HG03575 (cell line): ENCODE data around the gene SMIM22.

ENCODE experiments used
- ATAC-seq: cut with Tn5 transposase; IDR thresholded peaks from one replicate; pipeline ENCODE4 v1.9.1; 2021; ENCODE audit not compliant: unreplicated experiment, insufficient number of reproducible peaks, low FRiP score; ENCODE audit errors: extremely low read depth

SMIM22 gene

DNA sequence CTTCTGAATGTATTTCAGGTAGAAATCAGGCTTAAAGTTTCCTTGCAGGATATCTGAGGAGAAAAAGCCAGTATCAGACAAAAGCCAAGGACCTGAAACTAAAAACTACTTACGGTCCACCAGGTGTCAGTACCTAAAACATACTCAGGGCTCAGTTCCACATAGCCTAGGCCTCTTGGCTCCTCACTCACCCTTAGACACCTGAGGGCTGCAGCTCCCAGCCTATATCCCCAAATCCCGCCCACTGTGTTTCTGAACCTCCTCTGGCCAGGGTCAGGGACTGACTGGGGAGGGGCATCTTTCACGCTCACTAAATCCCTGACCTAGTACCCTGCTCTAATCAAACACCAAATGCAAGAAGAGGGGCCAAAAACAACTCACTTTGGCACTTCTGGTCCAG lies 16.1 kb downstream of the SMIM22 start:
- ATAC-seq: no peak

DNA sequence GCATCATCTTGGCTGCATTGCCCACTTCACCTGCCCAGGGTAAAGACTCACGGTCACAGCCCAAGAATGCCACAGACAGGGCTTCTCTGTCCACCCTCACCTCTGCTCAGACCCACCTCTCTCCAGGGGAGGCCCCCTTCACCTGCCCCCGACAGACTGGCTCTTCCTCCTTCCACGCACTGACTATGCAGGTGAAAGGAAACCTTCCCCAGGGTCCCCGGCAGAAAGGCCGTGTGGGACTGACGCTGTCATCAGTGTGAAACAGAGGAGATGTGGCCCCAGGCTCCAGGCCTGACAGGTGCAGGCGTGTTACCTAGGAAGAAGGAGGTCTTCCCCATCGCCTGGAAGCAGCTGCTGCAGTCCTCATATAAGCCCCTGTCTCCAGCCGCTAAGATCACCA lies 16.6 kb downstream of the SMIM22 start:
- ATAC-seq: no peak

DNA sequence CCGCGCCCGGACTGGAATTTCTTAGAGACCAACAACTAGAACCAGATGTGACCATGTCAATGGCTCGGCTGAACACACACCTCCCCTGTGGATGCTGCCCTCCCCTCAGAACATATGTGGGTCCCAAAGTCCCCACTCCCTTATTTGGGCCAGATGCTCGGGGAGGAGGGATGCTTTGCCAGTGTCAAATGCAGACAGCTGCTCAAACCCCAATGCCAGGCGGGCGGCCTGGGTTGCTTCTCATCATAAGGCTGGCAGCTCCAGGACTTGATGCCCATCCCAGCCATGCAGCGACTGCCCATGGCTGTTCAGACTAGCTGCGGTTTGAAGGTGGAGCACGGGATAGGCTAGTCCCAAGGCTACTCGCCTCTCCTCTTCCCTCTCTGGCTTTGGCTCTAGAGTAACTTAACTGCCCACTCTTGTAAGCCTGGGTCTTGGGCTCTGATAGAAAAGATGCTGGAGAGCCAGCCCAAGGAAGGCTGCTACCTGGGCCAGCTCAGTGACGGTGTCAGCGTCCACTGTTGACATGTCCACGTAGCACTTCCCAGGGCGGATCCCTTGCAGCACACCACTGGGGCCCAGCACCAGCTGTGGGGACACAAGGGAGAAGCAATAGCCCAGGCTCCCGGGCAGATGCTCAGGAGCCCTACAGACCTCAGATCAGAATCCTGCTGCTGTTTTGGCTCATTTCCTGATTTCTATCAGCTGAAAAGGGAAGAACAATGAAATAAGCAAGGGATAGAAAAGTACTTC lies 18.3 kb downstream of the SMIM22 start:
- no peak for ATAC-seq

DNA sequence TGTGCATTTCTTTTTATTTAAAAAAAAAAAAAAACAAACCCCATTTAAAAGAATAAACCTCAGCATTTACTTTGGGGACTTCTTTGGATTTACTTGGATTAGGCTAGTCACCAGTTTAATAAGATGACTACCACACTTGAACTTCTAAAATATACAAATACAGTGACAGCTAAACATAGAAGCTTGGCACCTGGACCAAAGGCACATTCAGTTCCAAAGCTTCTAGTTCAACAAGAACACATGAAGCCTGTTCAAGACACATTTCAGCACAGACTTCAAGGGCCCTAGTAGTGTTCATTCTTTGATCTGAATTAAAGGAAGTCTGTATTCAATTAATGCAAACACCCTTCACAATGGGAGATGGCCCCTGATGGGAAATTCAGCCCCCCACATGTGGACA lies 18.9 kb downstream of the SMIM22 start:
- no peak for ATAC-seq

DNA sequence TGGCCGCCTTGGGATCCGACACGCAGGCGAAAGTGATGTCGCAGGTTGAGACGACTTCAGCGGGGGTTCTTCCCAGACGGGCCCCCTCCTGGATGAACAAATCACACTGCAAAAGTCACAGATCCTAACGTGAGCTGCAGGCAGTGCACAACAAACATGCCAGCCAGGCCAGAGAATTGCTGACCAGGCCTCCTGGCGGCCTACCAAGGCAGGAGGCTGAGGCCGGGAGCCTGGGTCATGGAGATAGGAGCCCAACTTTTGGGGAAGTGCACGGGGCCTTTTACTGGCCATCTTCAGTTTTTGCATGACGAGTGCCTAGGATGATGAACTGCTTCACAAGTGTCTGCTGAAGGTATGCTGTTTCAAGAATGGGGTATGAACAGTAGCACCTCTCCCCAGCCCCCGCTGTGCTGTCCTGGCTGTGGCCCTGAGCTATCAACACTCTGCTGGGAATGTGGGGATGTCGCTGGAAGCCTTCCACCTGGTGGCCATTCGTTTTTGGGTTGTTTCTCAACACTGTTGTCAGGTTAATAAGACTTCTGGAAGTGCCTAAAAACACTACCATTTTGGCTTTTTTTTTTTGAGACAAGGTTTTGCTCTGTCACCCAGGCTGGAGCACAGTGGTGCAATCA lies 19.5 kb downstream of the SMIM22 start:
- ATAC-seq: no peak

DNA sequence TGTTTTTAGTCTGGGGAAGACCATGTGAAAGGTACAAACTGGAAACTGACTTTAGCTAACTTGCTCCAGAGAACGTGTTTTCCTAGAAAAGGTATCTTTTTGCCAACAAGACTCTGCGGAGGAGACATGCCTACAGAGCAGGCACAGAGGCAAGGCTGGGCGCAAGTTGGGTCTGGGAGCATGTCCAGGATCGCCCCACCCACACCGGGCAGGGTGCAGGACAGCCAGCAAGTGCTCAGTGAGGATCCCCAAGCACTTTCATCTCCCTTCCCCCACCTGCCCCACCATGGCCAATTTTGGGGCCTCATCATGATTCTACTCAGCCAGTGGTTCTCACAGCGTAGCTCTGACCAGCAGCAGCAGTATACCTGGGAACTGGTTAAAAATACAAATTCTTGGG lies 25.5 kb downstream of the SMIM22 start:
- ATAC-seq: no peak

DNA sequence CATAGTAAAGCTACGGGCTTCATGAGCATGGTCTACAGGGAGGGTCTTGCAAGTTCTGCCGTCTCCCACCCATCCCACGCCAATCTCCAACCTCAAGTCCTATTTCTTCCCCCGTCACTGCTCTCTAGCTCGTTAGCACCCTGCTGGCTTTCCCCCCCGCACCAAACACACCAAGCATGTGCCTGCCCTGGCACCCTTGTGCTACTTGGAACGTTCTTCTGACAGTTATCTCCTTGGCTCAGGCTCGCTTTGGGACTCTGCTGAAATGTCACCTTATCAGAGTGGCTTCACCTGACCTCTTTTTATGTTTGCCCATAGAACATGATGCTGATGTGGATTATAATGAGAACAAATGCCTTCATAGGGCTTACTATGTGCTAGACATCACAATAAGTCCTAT lies 30.0 kb downstream of the SMIM22 start:
- ATAC-seq: no peak

DNA sequence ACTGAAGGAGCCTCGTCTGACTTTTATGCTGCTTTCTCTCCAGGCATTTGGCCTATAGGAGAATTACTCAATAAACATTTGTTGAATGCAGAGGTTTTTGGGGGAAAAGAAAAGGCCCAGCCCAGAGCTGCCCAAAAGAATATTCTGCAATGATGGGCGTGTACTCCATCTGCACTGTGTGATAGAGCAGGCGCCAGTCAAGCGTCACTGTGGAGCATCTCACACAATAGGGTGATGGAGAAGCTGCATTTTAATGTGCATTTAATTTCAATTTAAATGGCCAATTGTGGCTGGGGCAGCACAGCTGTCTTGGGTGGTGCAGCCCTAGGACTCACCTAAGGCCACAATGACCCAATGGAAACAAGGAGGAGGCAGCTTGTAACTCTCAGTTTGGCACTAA lies 31.4 kb downstream of the SMIM22 start:
- ATAC-seq: no peak

DNA sequence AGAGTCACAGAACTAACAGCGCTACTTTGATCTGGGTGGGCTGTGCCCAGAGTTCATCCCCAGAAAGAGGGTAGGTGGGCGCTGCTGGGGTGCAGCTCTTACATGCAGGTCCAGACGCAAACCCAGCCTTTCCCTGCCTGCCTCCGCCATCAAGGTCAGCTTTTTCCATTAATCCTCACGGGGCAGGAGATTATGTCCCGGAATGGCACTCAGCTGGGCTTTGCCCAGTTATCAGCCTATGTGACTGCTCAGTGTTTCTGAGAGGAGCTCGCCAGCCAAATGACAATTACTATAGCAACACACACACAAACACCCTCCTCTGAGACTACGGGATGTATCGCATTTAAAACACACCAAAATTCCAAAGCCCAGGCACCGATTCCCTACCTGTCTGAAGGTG lies 31.8 kb downstream of the SMIM22 start:
- no peak for ATAC-seq

DNA sequence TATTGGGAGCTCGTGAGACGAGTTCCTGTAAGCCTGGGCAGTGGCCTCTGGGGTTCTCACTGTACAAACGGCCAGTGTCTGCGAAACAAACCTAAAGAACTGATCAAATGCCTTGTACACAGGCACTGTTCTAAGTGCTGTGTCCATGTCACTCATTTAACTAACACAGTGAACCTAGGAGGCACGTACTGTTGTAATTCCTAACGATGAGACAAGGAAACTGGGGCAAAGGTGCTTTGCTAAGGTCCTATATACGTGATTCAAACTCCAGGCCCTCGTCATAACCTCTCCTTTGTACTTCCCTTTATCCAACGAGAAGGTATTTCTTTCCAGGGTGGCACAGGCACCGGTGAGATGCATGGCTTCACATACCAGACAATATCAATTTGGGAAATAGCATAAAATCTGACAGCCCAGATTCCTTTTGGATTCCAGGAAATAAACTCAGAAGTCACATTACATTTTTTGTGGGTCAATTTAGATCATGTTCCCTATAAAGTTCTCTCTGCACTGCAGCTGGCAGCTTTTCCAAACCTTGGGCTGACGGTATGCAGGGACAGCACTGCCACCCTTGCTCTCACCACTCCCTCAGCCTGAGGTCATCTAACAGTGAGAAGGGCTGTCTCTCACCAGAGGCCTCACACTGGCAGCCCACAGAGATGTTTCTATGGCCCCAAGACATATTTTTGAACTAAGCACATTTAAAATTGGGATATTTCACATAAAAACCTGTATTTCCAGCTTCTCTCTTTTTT lies 33.6 kb downstream of the SMIM22 start:
- ATAC-seq: no peak

DNA sequence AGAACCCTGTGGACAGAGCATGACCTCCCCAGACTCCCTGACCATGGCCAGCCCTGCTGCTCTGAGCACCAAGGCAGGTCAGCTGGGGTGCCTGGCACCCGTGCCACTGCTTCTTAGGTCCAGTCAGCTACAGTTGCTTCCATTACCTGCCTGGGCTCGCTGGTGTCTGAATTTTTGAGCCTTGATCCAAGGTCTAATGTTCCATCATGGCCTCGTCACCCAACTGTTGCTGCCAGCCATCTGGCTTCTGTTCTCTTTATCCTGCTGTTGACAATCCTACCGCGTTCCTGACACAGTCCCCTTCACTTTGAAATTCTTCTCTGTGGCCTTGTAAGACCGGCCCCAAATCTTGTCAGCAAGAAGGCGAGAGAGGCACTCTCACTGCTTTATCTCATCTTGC lies 35.2 kb downstream of the SMIM22 start:
- ATAC-seq: no peak

DNA sequence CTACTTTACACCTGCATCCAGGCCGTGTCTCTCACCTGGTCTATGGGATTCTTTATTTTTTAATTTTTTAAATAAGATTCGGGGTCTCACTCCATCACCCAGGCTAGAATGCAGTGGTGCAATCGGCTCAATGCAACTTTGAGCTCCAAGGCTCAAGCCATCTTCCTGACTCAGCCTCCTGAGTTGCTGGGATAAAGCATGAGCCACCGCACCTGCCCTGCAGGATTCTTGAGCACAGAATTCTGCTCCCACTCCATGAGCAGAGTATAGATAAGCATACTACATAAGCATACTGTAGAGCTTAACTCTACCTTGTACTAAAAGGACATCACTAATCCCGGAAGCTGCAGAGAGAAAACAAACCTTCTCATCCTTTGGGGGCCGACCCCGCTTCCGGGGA lies 36.4 kb downstream of the SMIM22 start:
- ATAC-seq: no peak

DNA sequence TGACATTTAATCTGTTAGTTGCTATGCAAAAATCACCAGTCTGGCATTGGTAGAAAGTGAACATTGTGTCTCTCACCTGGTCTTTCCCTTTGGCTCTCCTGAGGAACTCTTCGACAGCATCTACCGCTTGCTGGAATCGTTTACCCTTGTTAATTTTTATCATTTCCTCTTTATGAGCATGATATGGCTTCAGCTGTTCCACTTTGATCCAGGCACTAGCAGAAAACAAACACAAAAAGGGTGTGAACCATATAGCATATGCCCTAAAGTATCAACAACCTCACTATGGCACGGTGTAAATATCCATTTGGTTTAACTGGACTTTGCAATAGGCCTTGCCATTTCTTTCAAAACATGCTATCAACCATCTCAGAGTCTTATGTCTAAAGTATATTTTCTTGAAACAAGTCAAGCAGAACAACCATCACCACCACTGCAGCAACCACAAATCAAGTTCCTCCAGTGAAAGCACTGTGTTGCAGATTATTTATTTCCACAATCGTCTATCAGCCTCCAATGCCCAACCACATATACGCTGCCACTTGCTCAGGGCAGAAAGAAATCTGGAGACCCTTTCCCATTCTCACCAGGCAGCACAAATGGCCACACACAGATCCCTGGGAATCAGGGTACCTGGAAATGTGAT lies 37.7 kb downstream of the SMIM22 start:
- no peak for ATAC-seq

DNA sequence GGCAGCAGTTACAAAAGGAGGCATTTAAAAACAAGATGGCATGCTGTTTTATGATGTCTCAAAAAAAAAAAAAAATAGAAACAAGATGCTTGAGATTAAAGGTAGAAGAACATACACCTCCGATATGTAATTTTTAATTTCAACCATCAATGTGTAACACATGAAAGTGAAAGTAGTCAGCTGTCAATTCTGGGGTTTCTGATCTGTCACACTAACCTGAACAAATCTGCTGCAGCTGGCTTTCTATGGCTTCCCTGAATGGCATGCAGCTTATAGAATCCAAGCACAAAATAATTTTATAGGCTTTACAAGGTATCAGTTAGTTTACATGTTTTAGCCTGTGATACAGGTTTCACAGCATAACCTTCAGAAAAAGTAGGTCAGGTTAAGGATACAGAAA lies 38.4 kb downstream of the SMIM22 start:
- no peak for ATAC-seq

DNA sequence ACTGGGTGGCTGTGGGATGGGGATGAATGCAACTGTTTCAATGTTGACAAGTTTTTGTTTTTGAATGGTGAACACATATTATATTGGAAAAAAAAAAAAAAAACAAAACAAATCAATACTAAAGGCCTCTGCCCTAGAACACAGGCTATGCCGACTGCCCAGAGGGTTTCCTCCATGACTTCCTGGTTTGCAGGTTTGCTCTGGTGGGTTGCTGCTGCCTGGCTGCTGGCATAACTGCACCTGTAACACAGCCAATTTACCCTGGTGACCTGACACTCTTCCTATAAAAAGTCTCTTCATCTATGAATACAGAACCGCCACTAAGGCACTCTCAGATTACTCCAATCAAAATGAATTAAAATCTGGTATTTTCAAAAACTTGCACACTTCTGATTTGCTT lies 41.6 kb downstream of the SMIM22 start:
- ATAC-seq: no peak

DNA sequence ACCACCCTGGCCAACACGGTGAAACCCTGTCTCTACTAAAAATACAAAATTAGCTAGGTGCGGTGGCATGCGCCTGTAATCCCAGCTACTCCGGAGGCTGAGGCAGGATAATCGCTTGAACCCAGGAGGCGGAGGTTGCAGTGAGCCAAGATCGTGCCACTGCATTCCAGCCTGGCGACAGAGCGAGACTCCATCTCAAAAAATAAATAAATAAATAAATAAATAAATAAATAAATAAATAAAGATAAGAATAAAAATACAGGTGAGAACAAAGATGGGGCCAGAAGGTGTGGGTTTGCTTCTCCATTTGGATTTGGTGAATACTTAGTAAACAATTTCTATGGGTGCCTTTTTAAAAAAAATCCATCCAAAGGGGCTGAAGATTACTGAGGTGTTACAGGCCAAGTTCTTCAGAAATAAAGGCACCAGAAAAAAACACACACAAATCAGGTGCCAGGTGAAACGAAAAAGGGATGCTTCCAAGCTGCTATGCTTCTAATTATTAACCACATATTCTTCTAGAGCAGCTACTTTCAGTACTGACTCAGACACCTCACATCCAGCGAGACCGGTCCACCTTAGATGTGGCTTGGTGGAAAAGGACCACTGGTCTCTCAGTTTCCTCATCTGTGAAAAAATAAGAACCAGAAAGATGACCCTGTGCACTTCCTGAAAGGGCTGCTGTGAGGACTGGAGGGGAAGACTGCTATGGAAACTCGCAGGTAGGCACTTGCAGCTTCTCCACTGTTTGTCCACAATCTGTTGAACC lies 42.7 kb downstream of the SMIM22 start:
- ATAC-seq: no peak

DNA sequence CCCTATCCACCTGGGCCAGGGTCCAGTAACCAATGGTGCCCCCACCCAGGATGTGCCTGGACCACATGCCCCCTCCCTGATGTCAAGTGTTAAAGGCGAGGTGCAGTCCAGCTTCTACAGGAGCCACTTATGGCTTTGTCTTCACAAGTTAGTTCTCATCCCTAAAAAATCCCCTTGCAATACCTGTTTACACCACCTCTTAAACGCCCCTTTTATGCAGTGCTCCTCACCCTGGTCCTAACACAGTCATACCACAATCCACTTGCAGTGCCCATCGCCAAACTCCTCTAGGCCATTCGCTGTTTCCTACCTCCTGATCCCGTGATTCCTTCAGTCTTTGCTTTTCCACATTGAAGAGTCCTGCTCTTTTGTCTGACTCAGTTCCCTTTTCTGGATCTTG lies 44.8 kb downstream of the SMIM22 start:
- no peak for ATAC-seq

DNA sequence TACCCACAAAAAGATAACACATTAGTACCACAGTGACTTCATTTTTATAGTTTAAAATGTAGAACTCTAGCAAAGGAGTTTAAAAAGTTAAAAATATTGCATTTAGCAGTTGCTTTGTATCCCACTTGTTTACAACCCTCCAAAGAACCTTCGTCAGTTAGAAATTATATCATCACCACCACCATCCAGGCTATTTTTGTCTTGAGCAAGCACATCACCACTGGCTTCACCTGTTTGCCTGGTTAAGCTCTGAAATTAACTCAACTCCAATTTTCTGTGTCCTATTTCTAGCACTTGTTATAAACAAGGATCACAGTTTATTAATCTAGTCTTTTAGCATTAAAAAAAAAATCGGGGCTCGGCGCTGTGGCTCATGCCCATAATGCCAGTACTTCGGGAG lies 45.8 kb downstream of the SMIM22 start:
- no peak for ATAC-seq
